ENCODE measurements around the gene RPL9.
"Not testable (repeated sequence)": the region's sequence is repeated elsewhere in the genome, so short reads cannot be mapped to it uniquely, and the experiment has no call there.

RPL9 gene

DNA sequence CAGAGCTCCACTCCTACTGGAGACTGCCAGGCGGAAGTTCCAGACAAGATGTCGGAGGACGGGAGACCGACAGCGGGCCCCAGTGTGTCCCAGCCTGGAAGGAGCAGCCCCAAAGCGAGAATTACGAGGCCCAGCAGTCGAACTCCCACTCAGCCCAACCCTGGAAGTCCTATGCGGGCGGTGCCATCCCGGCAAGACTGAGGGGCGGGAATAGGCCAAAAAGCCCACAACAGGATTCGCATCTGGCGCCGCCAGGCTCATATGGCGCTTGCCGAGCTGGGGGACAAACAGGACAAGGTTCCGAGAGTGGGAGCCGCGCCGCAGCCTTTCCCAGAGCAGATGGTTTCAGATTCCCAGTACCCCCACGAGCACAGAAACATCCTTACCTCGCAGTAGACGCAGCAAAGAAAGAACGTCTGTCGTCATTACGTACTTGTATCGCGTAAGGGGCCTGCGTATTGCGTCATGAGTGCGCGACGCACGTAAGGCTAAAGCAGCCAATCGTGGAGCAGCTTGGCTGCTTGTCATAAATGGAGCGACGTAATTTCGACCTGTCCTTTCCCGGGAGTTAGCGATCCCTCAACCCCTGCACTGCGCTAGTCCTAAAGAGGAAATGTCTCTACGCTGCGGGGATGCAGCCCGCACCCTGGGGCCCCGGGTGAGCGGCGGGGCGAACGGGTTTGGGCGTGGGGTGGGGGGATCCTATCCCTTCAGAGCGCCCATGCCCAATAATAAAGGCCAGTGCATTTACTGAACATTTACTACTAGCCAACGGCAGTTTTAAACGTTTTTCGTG, at the start of gene RPL9, which contains the start of gene LIAS:
TSS of gene RPL9 (minus strand) at position 418 of the 796 bp plus-strand sequence. CDS start 483 bp downstream, outside the sequence.
TSS of gene LIAS (plus strand) at position 552 of the 796 bp plus-strand sequence. CDS start at position 614, 62 bp downstream.
- peak; percentile 99 for DNase-seq

DNA sequence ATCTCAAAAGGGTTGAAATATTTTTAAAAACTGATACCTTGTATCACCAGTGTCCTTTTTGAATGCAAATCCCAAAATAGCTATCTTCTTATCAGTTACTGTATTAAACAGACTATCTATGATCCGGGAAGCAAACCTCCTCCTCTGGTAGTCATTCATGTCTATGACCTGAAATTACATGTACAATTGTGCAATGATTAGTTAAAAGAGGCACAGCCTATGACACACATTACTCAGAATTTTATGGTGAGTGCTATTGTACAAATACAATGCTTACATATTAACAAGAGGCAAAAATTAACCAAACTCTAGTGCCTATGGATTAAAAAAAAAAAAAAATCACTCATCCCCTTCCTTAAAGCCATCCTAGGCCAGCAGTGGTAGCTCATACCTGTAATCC, 46.9 kb upstream of the RPL9 start:
- DNase-seq = no peak

DNA sequence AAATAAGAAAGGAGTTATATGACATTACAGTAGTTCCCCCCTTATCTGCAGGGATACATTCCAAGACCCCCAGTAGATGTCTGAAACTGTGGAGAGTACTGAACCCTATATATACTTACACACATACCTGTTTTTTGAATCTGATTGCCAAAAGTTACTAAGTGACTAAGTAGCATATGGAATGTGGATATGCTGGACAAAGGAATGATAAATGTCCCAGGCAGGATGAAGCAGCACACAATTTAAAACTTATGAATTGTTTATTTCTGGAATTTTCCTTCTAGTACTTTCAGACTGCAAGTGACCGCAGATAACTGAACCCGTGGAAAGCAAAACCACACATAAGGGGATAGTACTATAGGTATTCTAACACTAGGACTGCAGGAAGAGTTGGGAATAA, 45.8 kb upstream of the RPL9 start:
- no peak for DNase-seq

DNA sequence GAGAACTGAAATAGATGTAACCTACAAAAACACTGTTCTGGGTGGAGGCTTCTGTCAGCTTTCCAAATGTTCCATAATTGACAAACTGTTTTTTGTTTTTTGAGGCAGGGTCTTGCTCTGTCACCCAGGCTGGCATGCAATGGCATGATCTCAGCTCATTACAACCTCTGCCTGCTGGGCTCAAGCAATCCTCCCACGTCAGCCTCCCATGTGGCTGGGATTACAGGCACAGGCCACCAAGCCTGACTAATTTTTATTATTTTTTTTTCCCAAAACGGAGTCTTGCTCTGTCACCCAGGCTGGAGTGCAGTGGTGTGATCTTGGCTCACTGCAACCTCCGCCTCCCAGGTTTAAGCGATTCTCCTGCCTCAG, 43.9 kb upstream of the RPL9 start:
- not testable (repeated sequence) for DNase-seq

DNA sequence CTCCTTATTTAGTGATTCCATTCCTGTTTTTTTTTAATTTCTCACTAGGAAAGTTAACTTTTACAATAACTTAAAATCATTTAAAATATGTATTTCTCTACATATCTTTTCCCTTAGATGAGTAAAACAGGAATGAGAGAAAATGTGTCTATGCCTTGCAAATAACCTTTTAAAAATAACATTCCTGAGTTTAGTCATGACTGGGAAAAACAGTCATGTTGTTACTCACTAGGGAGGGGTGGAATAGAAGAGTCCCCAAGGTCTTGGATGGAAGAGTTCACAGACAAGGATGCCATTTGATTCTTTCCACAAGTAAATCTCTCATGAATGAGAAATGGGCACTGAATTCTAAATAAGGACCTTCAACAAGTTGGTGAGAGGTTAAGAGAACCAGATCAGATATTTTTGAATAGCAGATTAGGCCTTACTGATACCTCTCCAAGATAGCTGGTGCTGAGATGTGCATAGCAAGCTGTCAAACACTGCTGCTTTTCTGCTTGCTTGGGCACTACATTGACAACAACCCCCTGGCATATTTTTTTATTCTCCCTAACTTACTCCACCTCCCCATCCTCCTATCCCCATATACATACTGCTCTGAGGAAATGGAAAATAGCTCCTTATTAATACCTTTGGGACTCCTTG, 43.4 kb upstream of the RPL9 start:
- DNase-seq = no peak

DNA sequence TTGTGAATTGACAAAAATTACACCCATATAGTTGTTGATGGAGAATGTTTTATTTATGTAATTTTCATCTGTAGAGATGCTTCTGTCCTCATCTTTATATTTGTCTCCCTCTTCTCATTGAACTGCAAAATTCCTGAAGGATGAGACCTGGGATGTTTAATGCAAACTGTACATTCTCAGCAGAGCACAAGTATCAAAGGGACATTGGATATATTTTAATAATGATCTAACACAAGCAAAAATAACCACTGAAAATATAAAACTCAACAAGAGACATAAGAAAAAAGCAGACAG, 40.0 kb upstream of the RPL9 start:
- DNase-seq = no peak

DNA sequence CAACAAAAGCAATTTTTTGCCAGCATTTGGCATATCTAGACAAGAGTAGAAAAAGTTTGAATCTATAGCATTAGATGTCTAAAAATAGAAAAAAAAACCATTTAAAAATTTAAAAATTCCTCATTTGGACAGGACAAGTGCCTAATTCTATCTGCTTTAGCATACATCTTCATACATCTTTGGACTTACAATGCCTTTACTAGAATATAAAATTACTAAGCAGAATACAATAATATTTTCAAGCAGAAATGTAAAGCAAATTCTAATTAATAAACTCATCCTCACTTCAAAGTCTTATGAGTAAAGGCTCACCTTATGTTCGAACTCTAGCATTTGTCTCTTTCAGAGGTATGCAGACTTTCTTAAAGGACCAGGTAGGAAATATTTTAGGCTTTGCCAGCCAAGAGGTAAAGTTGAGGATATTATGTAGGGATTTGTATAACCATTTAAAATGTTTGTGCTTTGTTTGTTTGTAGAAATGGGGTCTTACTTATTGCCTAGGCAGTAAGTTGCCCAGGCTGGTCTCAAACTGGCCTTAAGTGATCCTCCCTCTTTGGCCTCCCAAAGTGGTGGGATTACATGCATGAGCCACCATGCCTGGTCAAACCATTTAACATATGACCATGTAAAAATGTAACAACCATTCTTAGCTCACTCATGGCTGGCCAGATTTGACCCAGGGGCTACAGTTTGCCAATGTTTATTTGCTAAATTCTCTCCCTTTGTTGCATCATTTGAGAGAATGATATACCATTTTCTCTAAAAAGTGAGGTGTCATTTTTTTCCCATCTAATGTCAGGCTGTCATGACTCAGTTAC, 39.4 kb upstream of the RPL9 start:
- no peak for DNase-seq

DNA sequence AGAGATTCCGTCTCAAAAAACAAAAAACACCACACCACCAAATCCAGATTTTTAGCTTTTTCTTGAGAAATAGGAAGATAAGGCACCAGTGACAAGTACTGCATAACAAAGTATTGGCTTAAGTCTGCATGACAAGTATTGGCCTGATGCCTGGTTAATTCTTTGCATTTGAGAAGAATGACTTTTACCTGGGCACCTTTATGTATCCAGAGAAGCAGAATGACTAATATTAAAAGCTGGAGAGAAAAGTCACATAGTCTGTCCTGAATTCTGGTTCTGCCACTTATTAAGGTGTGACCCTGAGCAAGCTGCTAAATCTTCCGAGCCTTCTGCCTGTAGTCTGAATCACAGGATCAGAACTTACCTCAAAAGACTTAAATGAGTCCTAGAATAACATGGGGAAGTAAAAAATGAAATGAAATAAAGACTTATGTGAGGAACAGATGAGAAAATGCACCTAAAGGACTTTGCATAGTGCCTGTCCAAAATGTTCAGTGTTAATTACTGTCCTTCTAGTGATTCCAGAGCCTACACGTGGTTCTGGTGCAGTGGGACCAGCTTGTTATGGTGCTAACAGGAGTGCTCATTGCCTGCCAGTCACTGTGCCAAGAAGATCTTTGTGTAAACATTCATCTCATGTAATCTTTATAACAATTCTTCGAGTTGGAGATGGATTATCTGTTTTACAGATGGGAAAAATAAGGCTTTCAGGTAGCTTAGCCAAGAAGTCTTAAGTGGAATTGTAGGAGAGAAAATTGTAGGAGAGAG, 36.9 kb upstream of the RPL9 start:
- DNase-seq = no peak

DNA sequence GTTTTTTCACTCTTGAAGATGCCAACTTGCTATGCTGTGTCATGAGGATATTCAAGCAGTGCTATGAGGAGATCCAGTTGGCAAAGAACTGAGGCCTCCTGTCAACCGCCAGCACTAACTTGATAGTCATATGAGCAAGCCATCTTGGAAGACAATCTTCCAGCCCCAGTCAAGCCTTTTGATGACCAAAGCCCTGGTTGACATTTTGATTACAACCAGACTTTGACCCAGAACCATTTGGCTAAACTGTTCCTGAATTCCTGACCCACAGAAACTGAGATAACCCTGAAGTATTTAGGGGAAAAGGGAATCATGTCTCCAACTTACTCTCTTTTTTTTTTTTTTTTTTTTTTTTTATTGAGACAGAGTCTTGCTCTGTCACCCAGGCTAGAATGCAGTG, 35.6 kb upstream of the RPL9 start:
- DNase-seq = no peak

DNA sequence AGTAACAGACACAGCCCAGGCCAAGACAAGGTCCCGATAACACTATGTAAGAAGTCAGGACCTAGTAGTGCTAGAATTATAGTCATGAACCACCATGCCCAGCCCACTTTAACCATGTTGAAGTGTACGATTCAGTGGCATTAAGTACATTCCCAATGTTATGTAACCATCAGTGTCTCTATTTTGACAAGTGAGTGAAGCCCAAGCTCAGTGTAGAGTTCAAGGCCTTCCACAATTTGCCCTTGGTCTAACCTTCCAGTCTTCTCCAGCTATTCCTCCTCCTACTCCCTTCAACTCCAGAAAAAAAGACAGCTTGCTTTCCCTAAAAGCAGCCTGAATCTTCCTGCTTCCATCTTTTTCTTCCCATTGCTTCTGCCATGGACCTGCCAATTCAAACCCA, 31.6 kb upstream of the RPL9 start:
- DNase-seq = no peak

DNA sequence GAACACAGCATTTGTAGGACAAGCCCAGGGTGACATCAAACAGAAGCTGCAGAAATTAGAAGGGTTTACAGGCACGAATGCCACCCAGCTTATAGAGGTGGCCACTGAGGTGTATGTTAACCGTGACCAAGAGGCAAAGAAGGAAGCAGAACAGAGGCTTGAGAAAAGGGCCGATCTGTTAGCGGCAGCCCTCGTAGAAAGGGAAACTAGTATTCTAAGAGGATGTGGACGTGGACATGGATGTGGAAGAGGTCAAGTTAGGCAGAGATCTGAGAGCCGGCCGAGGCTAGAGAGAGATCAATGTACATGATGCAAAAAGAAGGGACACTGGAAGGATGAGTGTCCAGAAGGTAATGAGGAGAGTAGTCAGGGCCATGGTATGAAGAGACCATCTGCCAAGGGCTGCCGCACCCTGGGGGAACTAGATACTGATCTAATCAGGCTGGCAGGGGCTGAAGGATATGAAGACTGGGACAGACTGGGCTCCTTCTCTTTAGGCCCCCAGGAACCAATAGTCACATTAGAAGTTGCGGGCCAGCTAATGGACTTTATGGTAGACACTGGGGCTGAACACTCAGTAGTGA, 27.6 kb upstream of the RPL9 start:
- DNase-seq = no peak

DNA sequence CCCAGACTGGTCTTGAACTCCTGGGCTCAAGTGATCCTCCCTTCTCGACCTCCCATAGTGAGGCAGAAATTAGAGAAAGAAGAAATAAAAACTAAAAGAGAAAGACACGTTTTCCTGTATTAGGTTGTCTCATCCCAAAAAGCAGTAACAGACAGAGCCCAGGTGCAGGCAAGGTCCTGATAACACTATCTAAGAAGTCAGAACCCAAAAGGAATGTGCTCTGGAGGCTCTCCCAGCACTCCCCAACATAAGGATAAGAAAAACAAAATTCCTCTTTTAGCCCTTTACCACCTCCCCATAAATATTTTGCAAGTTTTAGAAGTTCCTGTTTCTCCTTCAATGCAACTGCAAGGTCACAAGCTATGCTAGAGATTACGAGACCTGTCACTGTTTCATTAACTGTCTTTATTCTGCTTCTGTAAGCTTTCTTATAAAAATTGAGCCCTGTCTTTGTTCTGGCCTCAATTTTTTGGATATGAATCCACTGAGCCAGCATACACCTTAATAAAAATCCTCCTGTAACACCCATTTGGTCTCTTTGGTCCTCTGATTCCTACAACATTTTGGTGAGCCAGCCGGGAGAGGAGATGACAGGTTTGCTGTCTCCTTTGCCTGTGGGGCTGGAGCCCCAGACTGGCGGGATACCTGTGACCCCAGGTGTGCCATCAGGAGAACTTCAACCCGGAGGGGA, 26.0 kb upstream of the RPL9 start:
- DNase-seq = no peak

DNA sequence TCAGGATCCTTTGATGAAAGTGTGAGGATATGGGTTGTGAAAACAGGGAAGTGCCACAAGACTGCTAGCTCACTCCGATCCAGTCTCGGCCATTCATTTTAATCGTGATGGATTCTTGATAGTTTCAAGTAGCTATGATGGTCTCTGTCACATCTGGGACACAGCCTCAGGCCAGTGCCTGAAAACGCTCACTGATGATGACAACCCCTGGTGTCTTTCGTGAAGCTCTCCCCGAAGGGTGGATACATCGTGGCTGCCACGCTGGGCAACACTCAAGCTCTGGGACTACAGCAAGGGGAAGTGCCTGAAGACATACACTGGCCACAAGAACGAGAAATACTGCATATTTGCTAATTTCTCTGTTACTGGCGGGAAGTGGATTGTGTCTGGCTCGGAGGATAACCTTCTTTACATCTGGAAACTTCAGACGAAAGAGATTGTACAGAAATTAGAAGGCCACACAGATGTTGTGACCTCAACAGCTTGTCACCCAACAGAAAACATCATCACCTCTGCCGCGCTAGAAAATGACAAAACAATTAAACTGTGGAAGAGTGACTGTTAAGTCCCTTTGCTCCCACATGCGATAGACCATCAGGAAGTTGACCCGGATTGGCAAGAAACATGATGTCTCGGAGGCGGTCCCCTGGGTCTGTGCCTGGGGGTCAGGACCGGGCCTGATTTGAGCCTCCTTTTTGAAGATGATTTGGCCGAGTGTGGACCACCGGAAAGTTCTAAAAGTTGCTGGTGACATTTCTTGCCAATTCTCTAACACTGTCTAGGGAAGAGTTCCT, 22.4 kb upstream of the RPL9 start:
- DNase-seq = no peak

DNA sequence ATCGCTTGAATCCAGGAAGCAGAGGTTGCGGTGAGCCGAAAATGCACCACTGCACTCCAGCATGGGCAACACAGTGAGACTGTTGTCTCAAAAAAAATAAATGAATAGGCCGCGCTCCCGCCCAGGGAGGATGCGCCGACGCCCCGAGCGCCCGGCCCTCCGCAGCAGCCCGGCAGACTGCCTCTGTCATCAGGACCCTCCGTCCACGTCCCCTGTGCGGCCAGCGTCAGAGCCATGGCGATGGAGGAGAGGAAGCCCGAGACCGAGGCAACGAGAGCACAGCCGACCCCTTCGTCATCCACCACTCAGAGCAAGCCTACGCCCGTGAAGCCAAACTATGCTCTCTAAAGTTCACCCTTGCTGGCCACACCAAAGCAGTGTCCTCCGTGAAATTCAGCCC, 21.5 kb upstream of the RPL9 start:
- DNase-seq = no peak

DNA sequence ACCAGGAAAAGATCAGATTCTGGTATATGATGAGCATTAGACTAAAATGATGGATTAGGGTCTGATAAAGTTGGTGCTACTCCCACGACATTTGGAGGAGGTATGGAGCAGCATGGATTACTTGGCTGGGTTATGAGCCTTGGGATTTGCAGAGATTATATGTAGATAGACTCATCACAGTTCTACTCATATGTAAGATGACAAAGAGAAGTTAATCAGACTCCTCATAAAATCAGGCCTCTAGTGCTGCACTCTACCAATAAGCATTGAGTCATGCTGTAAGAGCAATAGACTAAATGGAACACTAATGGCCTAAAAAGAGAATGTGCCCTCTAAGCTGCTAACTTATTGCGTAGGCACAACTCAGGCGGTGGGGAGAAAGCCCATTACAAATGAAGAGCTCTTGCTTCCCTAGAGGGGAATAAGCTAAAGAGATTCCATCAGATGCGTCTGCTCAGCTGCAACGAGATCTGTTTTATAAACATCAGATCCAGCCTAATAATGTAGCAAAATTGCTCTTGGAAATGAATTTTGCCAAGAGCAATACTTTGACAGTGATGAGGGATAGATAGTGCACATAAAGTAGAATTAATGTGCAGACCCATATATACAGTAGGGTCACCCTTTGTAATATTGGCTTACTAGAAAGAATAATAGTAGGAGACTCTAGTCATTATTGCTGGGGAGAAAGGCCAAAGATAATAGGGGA, 17.6 kb upstream of the RPL9 start:
- no peak for DNase-seq

DNA sequence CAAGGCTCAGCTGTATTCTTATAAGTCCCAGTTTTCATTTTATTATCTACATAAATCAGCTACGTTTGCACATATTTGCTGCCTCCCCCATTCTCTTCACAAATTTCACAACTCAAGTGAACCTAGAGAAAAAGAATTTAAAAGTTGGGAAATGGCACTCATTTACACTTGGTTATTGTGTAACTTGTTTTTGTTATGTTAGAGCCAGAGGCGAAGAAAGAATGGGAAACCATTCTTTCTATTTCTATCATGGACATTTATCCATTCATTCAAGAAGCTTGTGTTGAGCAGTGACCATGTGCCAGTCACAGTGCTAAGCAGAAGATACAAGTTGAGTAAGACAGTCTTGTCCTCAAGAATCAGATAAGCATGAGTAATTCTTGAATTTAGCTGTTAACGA, 13.7 kb upstream of the RPL9 start:
- DNase-seq = no peak

DNA sequence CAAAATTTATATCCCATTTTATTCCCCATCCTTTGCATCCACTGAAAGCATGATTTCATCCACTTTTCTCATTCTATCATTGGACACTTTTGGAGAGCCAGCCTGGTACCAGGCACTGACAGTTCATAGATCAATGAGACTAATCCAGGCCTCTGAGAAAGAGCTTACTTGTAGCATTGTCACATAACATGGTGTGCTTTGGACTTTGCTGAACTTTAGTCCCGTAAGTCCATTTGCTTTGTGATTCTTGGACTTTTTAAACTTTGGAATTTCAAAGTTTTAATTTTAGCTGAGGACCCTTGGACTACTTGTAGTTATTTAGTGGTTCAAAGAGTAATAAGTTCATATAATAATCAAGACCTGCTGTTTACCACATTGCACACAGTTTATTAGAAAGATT, 11.7 kb upstream of the RPL9 start:
- DNase-seq = no peak

DNA sequence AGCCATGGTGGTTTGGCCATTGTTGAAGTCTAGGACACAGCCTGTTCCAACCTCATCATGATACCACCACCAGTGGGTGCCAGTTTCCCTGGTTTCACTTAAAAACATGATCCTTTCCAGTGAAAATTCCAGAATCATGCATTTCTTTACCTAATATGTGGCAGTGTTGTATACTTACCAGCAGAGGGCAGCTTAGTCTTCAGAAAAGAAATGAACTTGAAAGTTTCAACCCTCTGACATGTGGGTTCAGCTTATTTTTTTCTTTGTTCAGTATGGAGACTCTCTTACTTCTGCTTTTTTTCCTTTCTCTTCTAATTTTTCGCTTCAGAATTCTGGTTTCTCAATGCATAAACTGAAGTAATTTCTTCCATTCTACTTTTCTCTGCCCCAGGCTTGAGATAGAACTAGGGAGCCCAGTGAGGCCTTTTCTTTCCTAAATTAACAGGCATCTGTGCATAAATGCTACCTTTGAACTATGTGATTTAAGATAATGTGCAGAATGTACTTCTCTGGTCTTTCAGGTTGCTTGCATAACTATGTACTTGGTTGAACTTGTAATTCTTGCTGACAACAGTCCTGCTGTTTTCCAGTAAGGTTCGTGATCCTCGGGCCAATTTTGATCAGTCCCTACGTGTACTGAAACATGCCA, 10.8 kb upstream of the RPL9 start:
- peak; percentile 80 for DNase-seq

DNA sequence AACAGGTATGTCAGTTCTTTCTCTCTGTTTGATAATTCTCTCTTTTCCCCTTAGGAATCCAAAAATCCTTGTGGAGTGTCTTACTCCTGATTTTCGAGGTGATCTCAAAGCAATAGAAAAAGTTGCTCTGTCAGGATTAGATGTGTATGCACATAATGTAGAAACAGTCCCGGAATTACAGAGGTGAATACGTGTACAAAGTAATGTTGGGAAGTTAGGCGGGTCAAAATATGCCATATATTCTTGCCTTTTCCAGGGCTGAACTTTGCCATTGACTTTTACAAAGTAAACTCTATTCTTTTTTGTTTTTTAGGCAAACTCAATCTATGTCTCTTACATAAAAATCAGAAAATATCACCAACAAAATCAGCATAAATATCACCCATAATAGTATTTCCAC, 8.7 kb upstream of the RPL9 start:
- DNase-seq = no peak

DNA sequence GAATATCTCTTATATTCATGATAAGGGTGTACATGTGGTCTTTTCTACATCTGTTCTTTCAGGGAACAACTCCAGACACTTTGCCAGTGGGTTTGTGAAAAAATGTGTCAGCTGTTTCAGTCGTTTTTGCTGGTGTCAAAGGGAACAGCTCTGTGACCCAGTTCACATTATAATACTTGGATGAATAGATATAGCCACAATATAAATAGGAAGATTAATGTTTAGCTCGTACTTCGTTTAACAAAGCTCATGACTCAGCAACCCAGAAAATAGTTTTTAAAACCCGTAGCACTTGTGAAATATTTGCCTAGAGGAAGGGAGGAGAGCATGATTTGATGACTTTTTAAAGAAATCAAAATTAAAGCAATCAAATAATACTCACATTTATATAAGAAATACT, 8.0 kb upstream of the RPL9 start:
- no peak for DNase-seq

All from islet precursor cell (in vitro differentiated cells).